ENCODE measurements around the gene MAPK9. TPM values are rescaled to one million over a fixed set of nuclear protein-coding genes. Genes with fewer than 3 reads are reported as not detected.

Gene MAPK9
- total RNA-seq (ENCODE audit: low replicate concordance): 29.7 and 34.6 TPM in 2 replicates

DNA sequence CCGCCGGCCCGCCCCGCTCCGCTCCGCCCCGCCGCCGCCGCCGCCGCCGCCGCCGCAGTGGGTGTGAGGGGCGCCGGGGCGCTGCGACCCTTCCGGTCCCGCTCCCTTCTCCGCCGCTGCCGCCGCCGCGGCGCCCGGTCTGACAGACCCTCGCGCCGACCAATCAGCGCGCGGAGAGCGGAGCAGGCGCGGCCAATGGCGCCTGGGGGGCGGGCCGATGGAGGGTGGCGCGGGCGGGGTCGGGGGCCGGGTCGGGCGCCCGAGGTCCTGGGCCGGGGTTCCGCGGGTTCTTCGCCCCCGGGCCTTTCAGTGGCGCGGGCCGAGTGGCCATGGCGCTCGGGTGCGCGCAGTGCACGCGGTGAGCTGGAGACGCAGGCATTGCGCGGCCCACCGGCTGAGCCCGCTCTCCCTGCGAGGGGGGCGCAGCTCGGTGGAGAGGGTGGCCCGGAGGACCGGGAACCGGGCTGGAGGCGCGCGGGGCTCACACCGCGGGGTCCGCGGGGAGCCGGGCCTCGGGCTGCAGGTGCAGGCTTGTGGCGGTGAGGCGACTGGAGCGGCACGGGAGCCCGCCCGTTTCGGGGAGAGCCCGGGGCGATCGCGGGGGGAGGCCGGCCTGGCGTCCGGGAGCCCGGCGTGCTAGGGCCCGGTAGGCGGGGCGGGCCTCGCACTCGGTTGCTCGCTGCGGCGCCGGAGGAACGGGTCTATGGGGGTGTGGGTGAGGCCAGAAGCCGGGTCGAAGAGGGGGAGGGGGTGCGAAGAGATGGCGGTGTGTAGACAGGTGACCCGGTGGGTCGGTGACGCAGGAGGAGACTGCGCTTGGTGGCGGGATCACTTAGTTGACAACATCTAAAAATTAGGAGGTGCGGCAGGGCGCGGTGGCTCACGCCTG, at the start of gene MAPK9:
MAPK9 (minus strand) TSS at position 141 of the 889 bp plus-strand sequence. CDS start 11,522 bp downstream, outside the sequence.

DNA sequence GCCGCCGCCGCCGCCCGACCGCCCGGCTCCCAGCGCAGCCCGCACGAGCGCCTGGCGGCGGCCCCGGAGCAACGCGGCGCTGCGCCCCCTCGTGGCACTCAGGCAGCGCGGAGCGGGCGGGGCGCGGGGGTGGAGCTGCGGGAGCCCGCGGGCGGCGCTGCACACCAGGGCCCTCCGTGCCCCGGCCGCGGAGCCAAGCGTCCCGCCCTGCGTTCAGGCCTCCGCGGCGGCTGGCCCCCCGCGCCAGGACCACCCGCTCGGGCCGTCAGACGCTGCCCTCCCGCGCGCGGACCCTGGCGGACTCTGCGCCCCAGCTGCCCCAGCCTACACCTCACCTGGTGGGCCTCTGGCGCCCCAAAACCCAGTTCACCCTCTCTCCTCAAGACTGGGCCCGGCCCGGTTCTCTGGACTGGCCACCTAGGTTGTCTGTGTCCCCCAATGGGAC, 82.7 kb downstream of the MAPK9 start, which contains the start of gene RASGEF1C:
RASGEF1C (minus strand) TSS at position 75 of the 445 bp plus-strand sequence. CDS start 71,159 bp downstream, outside the sequence.

Other genes with a start within 250 kb of the MAPK9 start
- 10.4 and 27.8 TPM in 2 replicates for gene RNF130, start 220.3 kb downstream of the MAPK9 start, total RNA-seq (ENCODE audit: low replicate concordance)
- gene RASGEF1C, start 82.9 kb downstream of the MAPK9 start, total RNA-seq (ENCODE audit: low replicate concordance): not detected in 2 replicates
- gene GFPT2, start 61.3 kb upstream of the MAPK9 start, total RNA-seq (ENCODE audit: low replicate concordance): 57.2 and 64.9 TPM in 2 replicates
- 5.3 and 12.1 TPM in 2 replicates for gene CNOT6, start 202.3 kb upstream of the MAPK9 start, total RNA-seq (ENCODE audit: low replicate concordance)